Stimulated activated CD8-positive, alpha-beta memory T cell treated with anti-CD3 and anti-CD28 coated beads, Interleukin-4, amount 100 ng/mL, for 1 hour (primary cell): ENCODE measurements around the gene ERCC8.
"Not testable (repeated sequence)": the region's sequence is repeated elsewhere in the genome, so short reads cannot be mapped to it uniquely, and the experiment has no call there.

Experiments
- DNase-seq, 2 donors: peaks; one replicate each; pipeline ENCODE4 v3.0.0-alpha.2; 2020; ENCODE audit warnings: low read depth in 2 of 2, low spot score in 1 of 2

ERCC8 gene

GRCh38 chr5:60918466-60918865, 26.4 kb downstream of the ERCC8 start:
- DNase-seq = no peak

GRCh38 chr5:60916646-60917045, 28.2 kb downstream of the ERCC8 start:
- DNase-seq = no peak

GRCh38 chr5:60903356-60903755, 41.5 kb downstream of the ERCC8 start:
- DNase-seq = no peak

GRCh38 chr5:60896991-60897390, 47.9 kb downstream of the ERCC8 start:
- DNase-seq = no peak

GRCh38 chr5:60893521-60893920, 51.3 kb downstream of the ERCC8 start:
- DNase-seq = no peak

GRCh38 chr5:60891667-60892066, 53.2 kb downstream of the ERCC8 start:
- DNase-seq = no peak

- DNase-seq = no peak
Observed at GRCh38 chr5:60888359-60889061, 56.4 kb downstream of the ERCC8 start.

- DNase-seq = no peak
Observed at GRCh38 chr5:60887746-60888145, 57.1 kb downstream of the ERCC8 start.

- DNase-seq = no peak
Observed at GRCh38 chr5:60887096-60887495, 57.8 kb downstream of the ERCC8 start.

GRCh38 chr5:60886158-60886557, 58.7 kb downstream of the ERCC8 start:
- no peak for DNase-seq

GRCh38 chr5:60883229-60883628, 61.6 kb downstream of the ERCC8 start:
- no peak for DNase-seq

GRCh38 chr5:60872892-60873291, 72.0 kb downstream of the ERCC8 start:
- DNase-seq = no peak

- no peak for DNase-seq
Observed at GRCh38 chr5:60870857-60871256, 74.0 kb downstream of the ERCC8 start.

- not testable (repeated sequence) for DNase-seq
Observed at GRCh38 chr5:60860572-60860971, 84.3 kb downstream of the ERCC8 start.

- no peak for DNase-seq
Observed at GRCh38 chr5:60856066-60856465, 88.8 kb downstream of the ERCC8 start.

GRCh38 chr5:60852940-60853339, 91.9 kb downstream of the ERCC8 start:
- DNase-seq = no peak

- no peak for DNase-seq
Observed at GRCh38 chr5:60852317-60852716, 92.6 kb downstream of the ERCC8 start.

GRCh38 chr5:60851626-60852025, 93.2 kb downstream of the ERCC8 start:
- DNase-seq = no peak

GRCh38 chr5:60846298-60846697, 98.6 kb downstream of the ERCC8 start:
- no peak for DNase-seq

GRCh38 chr5:60843936-60844905, 100.6 kb downstream of the ERCC8 start, which contains the start of gene ELOVL7:
ELOVL7 (minus strand) TSS chr5:60844269; CDS start chr5:60787397, 56,872 bp downstream.
- no peak for DNase-seq

GRCh38 chr5:60843386-60843935, 101.4 kb downstream of the ERCC8 start:
- no peak for DNase-seq

GRCh38 chr5:60842871-60843385, 101.9 kb downstream of the ERCC8 start:
- no peak for DNase-seq
